OCI-LY3 (cell line): ENCODE data around the gene UNC80.

ENCODE experiments used
- H2AFZ ChIP-seq: fragments of 200-600, 300-600 bp; shearing (Covaris generic); 2 replicates; pipeline ENCODE4 v1.6.0; 2014; ENCODE audit warnings: antibody characterized with exemption, low read depth, low read length
- H3K27ac ChIP-seq: fragments of 200-600, 300-600 bp; sonication (generic); 2 replicates; pipeline ENCODE4 v1.5.1; 2014; ENCODE audit warnings: mild to moderate bottlenecking, low read length, moderate library complexity, mixed read lengths
- H3K27me3 ChIP-seq: fragments of 200-600, 300-600 bp; sonication (generic); 2 replicates; pipeline ENCODE4 v1.6.1; 2014; ENCODE audit warnings: low read depth, low read length, mixed read lengths
- H3K36me3 ChIP-seq: fragments of 200-600, 300-600 bp; sonication (generic); replicated peaks from 2 replicates; pipeline ENCODE3; 2014; ENCODE audit warnings: low read depth, low read length, mixed read lengths
- H3K4me1 ChIP-seq: fragments of 300-600, 200-600 bp; sonication (generic); 2 replicates; pipeline ENCODE4 v1.6.1; 2014; ENCODE audit warnings: low read length, mixed read lengths
- H3K4me2 ChIP-seq: fragments of 200-600, 300-600 bp; sonication (generic); 2 replicates; pipeline ENCODE4 v1.6.1; 2014; ENCODE audit warnings: low read length, mixed read lengths
- H3K4me3 ChIP-seq: fragments of 300-600, 200-600 bp; sonication (generic); 2 replicates; pipeline ENCODE4 v1.5.1; 2014; ENCODE audit warnings: antibody characterized with exemption, mild to moderate bottlenecking, low read length, moderate library complexity
- H3K79me2 ChIP-seq: fragments of 300-600, 200-600 bp; shearing (Covaris generic); 2 replicates; pipeline ENCODE4 v1.6.1; 2014; ENCODE audit warnings: mild to moderate bottlenecking, low read length, mixed read lengths
- H3K9ac ChIP-seq: fragments of 300-600, 200-600 bp; shearing (Covaris generic); 2 replicates; pipeline ENCODE4 v1.6.0; 2014; ENCODE audit warnings: mild to moderate bottlenecking, low read length, moderate library complexity
- H3K9me3 ChIP-seq: fragments of 200-600, 300-600 bp; shearing (Covaris generic); 2 replicates; pipeline ENCODE4 v1.6.1; 2014; ENCODE audit warnings: low read length, mixed read lengths; ENCODE audit not compliant: insufficient read depth
- H4K20me1 ChIP-seq: fragments of 200-600, 300-600 bp; sonication (generic); 2 replicates; pipeline ENCODE4 v1.6.1; 2016; ENCODE audit warnings: low read length, mixed read lengths; ENCODE audit not compliant: insufficient read depth
- EZH2phosphoT487 ChIP-seq: fragments of 200-600 bp; shearing (Covaris generic); IDR thresholded peaks from 2 replicates; pipeline ENCODE4 v1.6.1; 2018; ENCODE audit warnings: antibody characterized with exemption, mixed run types, low read depth
- TF ChIP-seq, protein P1 (sequence below): fragments of 200-600, 300-600 bp; sonication (generic); IDR thresholded peaks from 2 replicates; pipeline ENCODE4 v1.5.1; 2014; ENCODE audit warnings: antibody characterized with exemption, low read length, low read depth

UNC80 gene

GRCh38 chr2:209969692-209970091 is 198.1 kb downstream of the UNC80 start:
- no peak overlapping the region for H3K9ac ChIP-seq
- TF ChIP-seq EZH2phosphoT487 = no peak
- TF ChIP-seq, protein P1, sequence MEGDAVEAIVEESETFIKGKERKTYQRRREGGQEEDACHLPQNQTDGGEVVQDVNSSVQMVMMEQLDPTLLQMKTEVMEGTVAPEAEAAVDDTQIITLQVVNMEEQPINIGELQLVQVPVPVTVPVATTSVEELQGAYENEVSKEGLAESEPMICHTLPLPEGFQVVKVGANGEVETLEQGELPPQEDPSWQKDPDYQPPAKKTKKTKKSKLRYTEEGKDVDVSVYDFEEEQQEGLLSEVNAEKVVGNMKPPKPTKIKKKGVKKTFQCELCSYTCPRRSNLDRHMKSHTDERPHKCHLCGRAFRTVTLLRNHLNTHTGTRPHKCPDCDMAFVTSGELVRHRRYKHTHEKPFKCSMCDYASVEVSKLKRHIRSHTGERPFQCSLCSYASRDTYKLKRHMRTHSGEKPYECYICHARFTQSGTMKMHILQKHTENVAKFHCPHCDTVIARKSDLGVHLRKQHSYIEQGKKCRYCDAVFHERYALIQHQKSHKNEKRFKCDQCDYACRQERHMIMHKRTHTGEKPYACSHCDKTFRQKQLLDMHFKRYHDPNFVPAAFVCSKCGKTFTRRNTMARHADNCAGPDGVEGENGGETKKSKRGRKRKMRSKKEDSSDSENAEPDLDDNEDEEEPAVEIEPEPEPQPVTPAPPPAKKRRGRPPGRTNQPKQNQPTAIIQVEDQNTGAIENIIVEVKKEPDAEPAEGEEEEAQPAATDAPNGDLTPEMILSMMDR = no peak
- no peaks in the 10 kb centered on the region for H3K79me2 ChIP-seq
- H4K20me1 ChIP-seq = no peaks in the 10 kb centered on the region
- H2AFZ ChIP-seq = no peak overlapping the region
- no peaks in the 10 kb centered on the region for H3K4me1 ChIP-seq
- no peaks in the 10 kb centered on the region for H3K9me3 ChIP-seq
- 0 out of 2 replicates have a peak, but pooled peaks cover 3% of the 10 kb centered on the region for H3K27me3 ChIP-seq
- H3K4me2 ChIP-seq = no peak overlapping the region
- H3K4me3 ChIP-seq = no peak overlapping the region
- H3K27ac ChIP-seq = no peak overlapping the region
- no peaks in the 10 kb centered on the region for H3K36me3 ChIP-seq

DNA sequence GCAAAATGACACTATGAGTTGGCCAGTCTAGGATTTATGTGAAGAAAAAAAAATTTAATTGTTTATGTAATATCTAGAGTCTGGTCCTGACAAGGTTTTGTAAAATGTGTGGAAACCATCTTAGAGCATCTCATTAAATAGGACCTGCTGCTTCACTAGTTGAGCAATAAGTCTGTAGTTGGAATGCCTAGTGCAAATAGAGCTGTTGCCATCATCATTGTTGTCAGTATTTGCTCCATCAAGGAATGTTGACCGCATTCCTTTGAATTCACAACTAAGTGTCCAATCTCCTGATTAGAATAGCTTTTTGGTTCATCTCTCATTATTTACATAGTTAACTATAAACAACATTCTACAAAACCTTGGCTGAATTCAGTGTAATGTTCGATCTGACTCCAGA is 198.6 kb downstream of the UNC80 start:
- H3K79me2 ChIP-seq = no peaks in the 10 kb centered on the region
- H3K4me3 ChIP-seq = no peak overlapping the region
- TF ChIP-seq, protein P1 = no peak
- TF ChIP-seq EZH2phosphoT487 = no peak
- H4K20me1 ChIP-seq = no peaks in the 10 kb centered on the region
- H3K9me3 ChIP-seq = no peaks in the 10 kb centered on the region
- H3K27ac ChIP-seq = no peak overlapping the region
- 0 out of 2 replicates have a peak, but pooled peaks cover 3% of the 10 kb centered on the region for H3K27me3 ChIP-seq
- no peak overlapping the region for H3K9ac ChIP-seq
- H3K36me3 ChIP-seq = no peaks in the 10 kb centered on the region
- H3K4me2 ChIP-seq = no peak overlapping the region
- H2AFZ ChIP-seq = no peak overlapping the region
- no peaks in the 10 kb centered on the region for H3K4me1 ChIP-seq

GRCh38 chr2:209970711-209971110 is 199.1 kb downstream of the UNC80 start:
- Histone ChIP-seq H2AFZ (no peak overlapping the region), H3K36me3 (no peaks in the 10 kb centered on the region), H3K9ac (no peak overlapping the region), H3K4me2 (no peak overlapping the region), H3K4me3 (no peak overlapping the region), H3K79me2 (no peaks in the 10 kb centered on the region), H4K20me1 (no peaks in the 10 kb centered on the region), H3K9me3 (no peaks in the 10 kb centered on the region), H3K27me3 (0 out of 2 replicates have a peak, but pooled peaks cover 3% of the 10 kb centered on the region), H3K27ac (no peak overlapping the region), H3K4me1 (no peaks in the 10 kb centered on the region)
- TF ChIP-seq, protein P1 = no peak
- TF ChIP-seq EZH2phosphoT487 = no peak

DNA sequence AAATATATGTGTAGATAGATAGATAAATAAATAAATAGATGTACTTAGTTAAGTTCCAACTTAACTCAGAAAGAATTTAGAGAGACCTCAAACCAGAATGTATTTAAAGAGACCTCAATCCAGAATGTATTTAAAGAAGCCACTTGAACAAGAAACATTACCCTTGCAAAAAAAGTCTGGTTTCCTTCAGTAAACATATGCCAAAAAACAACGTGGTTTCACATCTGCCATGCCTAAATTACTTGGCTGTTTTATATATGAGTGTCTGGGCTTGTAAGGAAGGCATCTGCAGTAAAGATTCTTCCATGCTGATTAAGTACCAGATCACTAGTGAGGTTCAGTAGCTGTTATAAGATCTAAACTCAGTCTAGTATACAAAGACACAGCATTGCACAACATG is 201.7 kb downstream of the UNC80 start:
- TF ChIP-seq, protein P1 = no peak
- TF ChIP-seq EZH2phosphoT487 = no peak
- Histone ChIP-seq H3K4me3 (no peak overlapping the region), H3K9me3 (no peaks in the 10 kb centered on the region), H4K20me1 (no peaks in the 10 kb centered on the region), H3K4me1 (peaks cover 10% of the 10 kb centered on the region; the same call in 1 of the 2 replicates), H3K9ac (no peak overlapping the region), H2AFZ (no peak overlapping the region), H3K27me3 (0 out of 2 replicates have a peak, but pooled peaks cover 3% of the 10 kb centered on the region), H3K27ac (no peak overlapping the region), H3K36me3 (no peaks in the 10 kb centered on the region), H3K79me2 (no peaks in the 10 kb centered on the region), H3K4me2 (no peak overlapping the region)
